SK-N-SH (cell line): ENCODE results near the gene WIZ. TPM values are rescaled to one million over a fixed set of nuclear protein-coding genes. Genes with fewer than 3 reads are reported as not detected.
"Not testable (repeated sequence)": the region's sequence is repeated elsewhere in the genome, so short reads cannot be mapped to it uniquely, and the experiment has no call there.

ENCODE experiments used
- CTCF ChIA-PET: fragments of 300-600, 350-600 bp; formaldehyde crosslinking; extraction: SDS; loops from one replicate; lab custom pipeline; 2021; lab: Yijun Ruan, JAX
- POLR2A ChIA-PET: fragments of 350-600 bp; sonication (Branson Sonifier 250); formaldehyde crosslinking; extraction: SDS; loops from one replicate; lab custom pipeline; 2020; ENCODE audit warnings: antibody characterized with exemption, inconsistent platforms; lab: Yijun Ruan, JAX
- DNase-seq: peaks from one replicate; pipeline ENCODE4 v3.0.0; 2012
- H2AFZ ChIP-seq: fragments of 200-600 bp; sonication (generic); 2 replicates; pipeline ENCODE4 v1.8.1; 2016; ENCODE audit warnings: antibody characterized with exemption, mild to moderate bottlenecking, low read depth
- H3F3A ChIP-seq: fragments of 200-600 bp; sonication (generic); replicated peaks from 2 replicates; pipeline ENCODE3; 2016; ENCODE audit warnings: antibody characterized with exemption, mild to moderate bottlenecking; ENCODE audit not compliant: insufficient read depth
- H3K27ac ChIP-seq, 2 experiments: fragments of 200-500 bp in 1 of 2; fragments of 200-600 bp in 1 of 2; sonication (Bioruptor generic) in 1 of 2; sonication (generic), shearing (Covaris generic) in 1 of 2; 2 replicates each; pipeline versions ENCODE4 v1.5.1 to v1.6.1; 2014 to 2016; ENCODE audit warnings: low read depth in 2 of 2, inconsistent platforms in 1 of 2, low read length in 1 of 2, mild to moderate bottlenecking in 1 of 2, mixed read lengths in 1 of 2
- H3K27me3 ChIP-seq: fragments of 200-600 bp; sonication (generic), shearing (Covaris generic); 2 replicates; pipeline ENCODE4 v1.6.1; 2016; ENCODE audit warnings: mixed run types; ENCODE audit not compliant: insufficient read depth
- H3K36me3 ChIP-seq, 2 experiments: fragments of 200-500 bp in 1 of 2; fragments of 200-600 bp in 1 of 2; sonication (Bioruptor generic) in 1 of 2; sonication (generic) in 1 of 2; replicated peaks in 1 of 2; 2 replicates each; pipeline versions ENCODE3 to v1.5.1; 2014 to 2016; ENCODE audit warnings: low read length in 1 of 2, mild to moderate bottlenecking in 1 of 2; ENCODE audit not compliant: insufficient read depth in 2 of 2, control insufficient read depth in 1 of 2
- H3K4me1 ChIP-seq, 2 experiments: fragments of 200-500 bp in 1 of 2; fragments of 200-600 bp in 1 of 2; sonication (Bioruptor generic) in 1 of 2; sonication (generic), shearing (Covaris generic) in 1 of 2; 2 replicates each; pipeline versions ENCODE4 v1.5.1 to v1.6.1; 2014 to 2016; ENCODE audit warnings: low read depth in 1 of 2, low read length in 1 of 2, mixed run types in 1 of 2; ENCODE audit not compliant: insufficient read depth in 2 of 2, control insufficient read depth in 1 of 2
- H3K4me2 ChIP-seq: fragments of 200-600 bp; sonication (generic), shearing (Covaris generic); 2 replicates; pipeline ENCODE4 v1.6.1; 2017; ENCODE audit warnings: mixed run types
- H3K4me3 ChIP-seq, 2 experiments: fragments of 200-500 bp in 1 of 2; fragments of 200-600 bp in 1 of 2; sonication (Bioruptor generic) in 1 of 2; sonication (generic), shearing (Covaris generic) in 1 of 2; 2 replicates each; pipeline versions ENCODE4 v1.5.1 to v1.8.1; 2014 to 2016; ENCODE audit warnings: low read depth in 2 of 2, inconsistent platforms in 1 of 2, low read length in 1 of 2, mild to moderate bottlenecking in 1 of 2, mixed read lengths in 1 of 2, moderate library complexity in 1 of 2
- H3K79me2 ChIP-seq: fragments of 200-600 bp; sonication (generic); 2 replicates; pipeline ENCODE4 v1.8.1; 2017; ENCODE audit warnings: mild to moderate bottlenecking; ENCODE audit not compliant: insufficient read depth
- H3K9ac ChIP-seq: fragments of 200-600 bp; sonication (generic); 2 replicates; pipeline ENCODE4 v1.6.1; 2017; ENCODE audit warnings: mixed run types
- H3K9me2 ChIP-seq: fragments of 200-600 bp; sonication (generic); 2 replicates; pipeline ENCODE4 v1.6.1; 2017; ENCODE audit warnings: mixed run types
- H3K9me3 ChIP-seq: fragments of 200-600 bp; sonication (generic); 2 replicates; pipeline ENCODE4 v1.6.1; 2017; ENCODE audit warnings: mixed run types, mild to moderate bottlenecking, moderate library complexity
- H4K20me1 ChIP-seq: fragments of 200-600 bp; sonication (generic); 2 replicates; pipeline ENCODE4 v1.6.1; 2017; ENCODE audit warnings: mild to moderate bottlenecking, mixed run types; ENCODE audit not compliant: insufficient read depth
- CHD2 ChIP-seq: fragments of 150-350 bp; IDR thresholded peaks from 2 replicates; pipeline ENCODE4 v1.6.1; 2018; ENCODE audit warnings: low read length; ENCODE audit not compliant: partially characterized antibody
- EZH2phosphoT487 ChIP-seq: fragments of 200-600 bp; sonication (generic); IDR thresholded peaks from 2 replicates; pipeline ENCODE4 v1.6.1; 2017; ENCODE audit warnings: low read depth, mixed run types, mild to moderate bottlenecking, antibody characterized with exemption, moderate library complexity, borderline replicate concordance
- NFIC ChIP-seq: IDR thresholded peaks from 2 replicates; pipeline ENCODE4 v1.4.0; 2012; ENCODE audit warnings: borderline replicate concordance
- RAD21 ChIP-seq: IDR thresholded peaks from 2 replicates; pipeline ENCODE4 v1.6.1; 2012; ENCODE audit warnings: mild to moderate bottlenecking, low read length
- RXRA ChIP-seq: IDR thresholded peaks from 2 replicates; pipeline ENCODE4 v1.4.0; 2012; ENCODE audit warnings: low read depth, mild to moderate bottlenecking, borderline replicate concordance
- SMC3 ChIP-seq: IDR thresholded peaks from 2 replicates; pipeline ENCODE4 v1.6.1; 2012; ENCODE audit warnings: low read depth, low read length, improper control_type of control experiment
- TCF12 ChIP-seq: IDR thresholded peaks from 2 replicates; pipeline ENCODE4 v1.4.0; 2012
- TEAD4 ChIP-seq: IDR thresholded peaks from 2 replicates; pipeline ENCODE4 v1.4.0; 2012; ENCODE audit warnings: mild to moderate bottlenecking, borderline replicate concordance; ENCODE audit not compliant: insufficient read depth
- WGBS: methylation state at CpG from one replicate; pipeline ENCODE4 v1.1.6; 2017; ENCODE audit warnings: low lambda C conversion rate; 5-methylcytosine and 5-hydroxymethylcytosine counted together
- polyA plus RNA-seq, 3 experiments: library from polyadenylated mRNA; depleted of rRNA; stranded (reverse); fragments of >200 nt; gene quantifications; 2 replicates each; pipeline ENCODE4 v1.2.3, GENCODE V29; 2012
- TF ChIP-seq, protein P1 (sequence below): IDR thresholded peaks from 2 replicates; pipeline ENCODE4 v1.6.1; 2012; ENCODE audit warnings: mild to moderate bottlenecking, low read depth, low read length, moderate library complexity

The WIZ gene
- polyA plus RNA-seq, 1 of the 3 experiments (the other 2 are of a cell fraction): 15.5 TPM

DNA sequence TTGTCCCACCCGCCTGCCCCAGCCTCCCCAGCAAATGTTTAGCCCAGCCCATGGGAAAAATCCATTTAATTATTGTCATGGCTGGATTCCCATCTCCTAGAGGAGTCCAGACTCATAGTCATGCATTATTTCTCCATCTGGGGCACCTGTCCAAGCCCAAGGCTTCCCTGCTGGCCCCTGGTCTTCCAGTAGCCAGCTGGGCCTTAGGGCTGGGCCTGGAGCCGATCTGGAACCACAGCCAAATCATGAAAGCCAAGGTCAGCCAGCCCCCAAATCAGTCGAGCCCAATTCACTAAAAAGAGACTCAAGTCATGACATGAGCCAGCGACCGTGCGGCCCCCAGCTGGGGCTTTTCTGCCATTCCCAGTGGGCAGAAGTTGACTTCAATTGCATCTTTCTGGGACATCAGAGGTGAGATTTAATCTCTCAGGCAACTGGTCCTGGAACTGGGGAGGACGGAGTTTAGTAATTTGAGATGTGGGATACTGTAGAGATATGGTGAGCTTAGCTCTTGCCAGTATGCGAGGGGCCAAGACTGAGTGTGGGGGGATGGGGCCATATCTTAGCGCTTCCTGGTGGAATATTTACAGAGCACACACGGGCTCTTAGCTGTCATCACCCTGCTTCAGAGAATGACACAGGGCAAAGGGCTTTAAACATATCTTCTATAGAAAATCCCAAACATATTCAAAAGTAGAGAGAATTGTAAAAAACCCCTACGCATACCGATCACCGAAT, 38.9 kb upstream of the WIZ start:
- 20% methylated on average over 13 of the region's 13 CpGs for WGBS
- Histone ChIP-seq H3K27ac (no peak overlapping the region), H3K4me2 (no peak overlapping the region), H3K9me2 (no peaks in the 10 kb centered on the region), H3K9me3 (no peaks in the 10 kb centered on the region), H2AFZ (no peak overlapping the region), H3K4me1 (no peaks in the 10 kb centered on the region), H4K20me1 (no peaks in the 10 kb centered on the region), H3K27me3 (no peaks in the 10 kb centered on the region), H3K4me3 (no peak overlapping the region), H3K9ac (no peak overlapping the region), H3F3A (no peaks in the 10 kb centered on the region), H3K36me3 (no peaks in the 10 kb centered on the region), H3K79me2 (no peaks in the 10 kb centered on the region)
- DNase-seq: no peak
- ChIA-PET POLR2A (no interaction called here), CTCF (no interaction called here)
- TF ChIP-seq RXRA: no peak
- TF ChIP-seq RAD21: no peak
- TF ChIP-seq, protein P1, sequence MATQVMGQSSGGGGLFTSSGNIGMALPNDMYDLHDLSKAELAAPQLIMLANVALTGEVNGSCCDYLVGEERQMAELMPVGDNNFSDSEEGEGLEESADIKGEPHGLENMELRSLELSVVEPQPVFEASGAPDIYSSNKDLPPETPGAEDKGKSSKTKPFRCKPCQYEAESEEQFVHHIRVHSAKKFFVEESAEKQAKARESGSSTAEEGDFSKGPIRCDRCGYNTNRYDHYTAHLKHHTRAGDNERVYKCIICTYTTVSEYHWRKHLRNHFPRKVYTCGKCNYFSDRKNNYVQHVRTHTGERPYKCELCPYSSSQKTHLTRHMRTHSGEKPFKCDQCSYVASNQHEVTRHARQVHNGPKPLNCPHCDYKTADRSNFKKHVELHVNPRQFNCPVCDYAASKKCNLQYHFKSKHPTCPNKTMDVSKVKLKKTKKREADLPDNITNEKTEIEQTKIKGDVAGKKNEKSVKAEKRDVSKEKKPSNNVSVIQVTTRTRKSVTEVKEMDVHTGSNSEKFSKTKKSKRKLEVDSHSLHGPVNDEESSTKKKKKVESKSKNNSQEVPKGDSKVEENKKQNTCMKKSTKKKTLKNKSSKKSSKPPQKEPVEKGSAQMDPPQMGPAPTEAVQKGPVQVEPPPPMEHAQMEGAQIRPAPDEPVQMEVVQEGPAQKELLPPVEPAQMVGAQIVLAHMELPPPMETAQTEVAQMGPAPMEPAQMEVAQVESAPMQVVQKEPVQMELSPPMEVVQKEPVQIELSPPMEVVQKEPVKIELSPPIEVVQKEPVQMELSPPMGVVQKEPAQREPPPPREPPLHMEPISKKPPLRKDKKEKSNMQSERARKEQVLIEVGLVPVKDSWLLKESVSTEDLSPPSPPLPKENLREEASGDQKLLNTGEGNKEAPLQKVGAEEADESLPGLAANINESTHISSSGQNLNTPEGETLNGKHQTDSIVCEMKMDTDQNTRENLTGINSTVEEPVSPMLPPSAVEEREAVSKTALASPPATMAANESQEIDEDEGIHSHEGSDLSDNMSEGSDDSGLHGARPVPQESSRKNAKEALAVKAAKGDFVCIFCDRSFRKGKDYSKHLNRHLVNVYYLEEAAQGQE: no peak
- no peak for TF ChIP-seq TEAD4

GRCh38 chr19:15487038-15487437, 37.3 kb upstream of the WIZ start:
- CTCF ChIA-PET: no interaction called here
- no peak overlapping the region for H2AFZ ChIP-seq
- H3K4me3 ChIP-seq: no peak overlapping the region
- DNase-seq: no peak
- no peaks in the 10 kb centered on the region for H3K36me3 ChIP-seq
- POLR2A ChIA-PET: no interaction called here
- H3K79me2 ChIP-seq: no peaks in the 10 kb centered on the region
- H3K9me3 ChIP-seq: no peaks in the 10 kb centered on the region
- no peaks in the 10 kb centered on the region for H3K9me2 ChIP-seq
- H3F3A ChIP-seq: no peaks in the 10 kb centered on the region
- no peak overlapping the region for H3K27ac ChIP-seq
- H3K4me2 ChIP-seq: no peak overlapping the region
- H3K9ac ChIP-seq: no peak overlapping the region
- TF ChIP-seq CHD2 (no peak), RAD21 (no peak), SMC3 (no peak), TCF12 (no peak), EZH2phosphoT487 (no peak), NFIC (no peak)
- 39% methylated on average over 4 of the region's 4 CpGs for WGBS
- no peaks in the 10 kb centered on the region for H4K20me1 ChIP-seq
- no peaks in the 10 kb centered on the region for H3K4me1 ChIP-seq
- H3K27me3 ChIP-seq: no peaks in the 10 kb centered on the region; the same call in 1 of the 2 replicates

DNA sequence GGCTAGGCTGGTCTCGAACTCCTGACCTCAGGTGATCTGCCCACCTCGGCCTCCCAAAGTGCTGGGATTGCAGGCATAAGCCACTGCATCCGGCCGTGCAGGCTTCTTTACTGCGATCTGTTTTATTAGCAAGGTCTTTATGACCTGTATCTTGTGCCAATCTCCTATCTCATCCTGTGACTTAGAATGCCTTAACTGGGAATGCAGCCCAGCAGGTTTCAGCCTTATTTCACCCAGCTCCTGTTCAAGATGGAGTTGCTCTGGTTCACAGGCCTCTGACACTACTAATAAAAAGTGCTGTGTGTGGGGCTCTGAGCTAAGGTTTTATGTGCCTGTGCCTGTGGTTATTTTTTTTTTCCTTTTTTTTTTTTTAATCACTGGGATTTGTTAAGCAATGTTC, 36.0 kb upstream of the WIZ start:
- WGBS: 35% methylated on average over 5 of the region's 5 CpGs
- H3K27ac ChIP-seq, POLR2A ChIA-PET, H3F3A ChIP-seq, H3K36me3 ChIP-seq, H3K27me3 ChIP-seq, H3K9ac ChIP-seq, H2AFZ ChIP-seq, H3K4me3 ChIP-seq, H3K4me2 ChIP-seq, CTCF ChIA-PET, DNase-seq, H3K4me1 ChIP-seq, H3K9me3 ChIP-seq, H3K79me2 ChIP-seq, H3K9me2 ChIP-seq, H4K20me1 ChIP-seq: not testable (repeated sequence)

DNA sequence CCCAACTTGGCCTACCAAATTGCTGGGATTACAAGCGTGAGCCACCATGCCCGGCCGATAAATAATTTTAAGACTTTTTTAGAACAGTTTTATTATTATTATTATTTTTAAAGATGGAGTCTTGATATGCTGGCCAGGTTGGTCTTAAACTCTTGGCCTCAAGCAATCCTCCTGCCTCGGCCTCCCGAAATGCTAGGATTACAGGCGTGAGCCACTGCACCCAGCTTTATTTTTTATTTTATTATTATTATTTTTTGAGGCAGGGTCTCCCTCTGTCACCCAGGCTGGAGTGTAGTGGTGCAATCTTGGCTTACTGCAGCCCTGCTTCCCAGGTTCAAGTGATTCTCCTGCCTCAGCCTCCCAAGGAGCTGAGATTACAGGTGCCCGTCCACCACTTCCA, 31.2 kb upstream of the WIZ start:
- H2AFZ ChIP-seq, DNase-seq: not testable (repeated sequence)

More for the DNA sequence above, 31.2 kb upstream of the WIZ start:
- H3K27ac ChIP-seq, H3K9ac ChIP-seq, H3K27me3 ChIP-seq, H3K79me2 ChIP-seq, H3F3A ChIP-seq, H4K20me1 ChIP-seq, POLR2A ChIA-PET, H3K4me3 ChIP-seq, H3K4me2 ChIP-seq, H3K36me3 ChIP-seq, H3K9me3 ChIP-seq, H3K4me1 ChIP-seq, H3K9me2 ChIP-seq, CTCF ChIA-PET: not testable (repeated sequence)
- WGBS: 19% methylated on average over 7 of the region's 7 CpGs
